22Rv1 (cell line): ENCODE results near the gene SH2D4B.

ENCODE experiments used
- ZFX ChIP-seq: fragments of 450-650 bp; IDR thresholded peaks from 2 replicates; pipeline ENCODE4 v1.6.1; 2017; ENCODE audit warnings: antibody characterized with exemption, borderline replicate concordance
- TF ChIP-seq, protein P1 (sequence below): fragments of 450-650 bp; IDR thresholded peaks from 2 replicates; pipeline ENCODE4 v1.5.1; 2017; ENCODE audit warnings: mild to moderate bottlenecking

DNA sequence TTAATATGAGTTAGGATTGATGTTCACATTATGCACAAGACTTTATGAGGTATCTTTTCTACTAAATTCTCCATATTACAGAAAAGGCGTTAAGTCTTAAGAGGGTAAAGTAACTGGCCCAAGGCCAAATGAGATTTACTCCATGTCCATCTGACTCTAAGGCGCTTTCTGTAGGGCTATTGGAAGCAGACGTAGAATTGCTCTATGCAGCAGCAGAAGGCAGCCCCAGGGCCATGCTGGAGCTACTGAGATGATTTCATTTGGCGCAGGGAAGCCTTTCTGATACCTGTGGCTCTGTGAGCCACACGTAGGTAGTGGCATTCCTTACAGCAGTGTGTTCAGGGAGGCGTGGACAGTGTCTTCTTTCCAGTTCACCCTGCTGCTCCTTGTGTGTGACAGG lies 133.1 kb downstream of the SH2D4B start:
- TF ChIP-seq, protein P1, sequence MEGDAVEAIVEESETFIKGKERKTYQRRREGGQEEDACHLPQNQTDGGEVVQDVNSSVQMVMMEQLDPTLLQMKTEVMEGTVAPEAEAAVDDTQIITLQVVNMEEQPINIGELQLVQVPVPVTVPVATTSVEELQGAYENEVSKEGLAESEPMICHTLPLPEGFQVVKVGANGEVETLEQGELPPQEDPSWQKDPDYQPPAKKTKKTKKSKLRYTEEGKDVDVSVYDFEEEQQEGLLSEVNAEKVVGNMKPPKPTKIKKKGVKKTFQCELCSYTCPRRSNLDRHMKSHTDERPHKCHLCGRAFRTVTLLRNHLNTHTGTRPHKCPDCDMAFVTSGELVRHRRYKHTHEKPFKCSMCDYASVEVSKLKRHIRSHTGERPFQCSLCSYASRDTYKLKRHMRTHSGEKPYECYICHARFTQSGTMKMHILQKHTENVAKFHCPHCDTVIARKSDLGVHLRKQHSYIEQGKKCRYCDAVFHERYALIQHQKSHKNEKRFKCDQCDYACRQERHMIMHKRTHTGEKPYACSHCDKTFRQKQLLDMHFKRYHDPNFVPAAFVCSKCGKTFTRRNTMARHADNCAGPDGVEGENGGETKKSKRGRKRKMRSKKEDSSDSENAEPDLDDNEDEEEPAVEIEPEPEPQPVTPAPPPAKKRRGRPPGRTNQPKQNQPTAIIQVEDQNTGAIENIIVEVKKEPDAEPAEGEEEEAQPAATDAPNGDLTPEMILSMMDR, result no peak
- no peak for TF ChIP-seq ZFX
